ENCODE data around the gene GAPDH. TPM values are rescaled to one million over a fixed set of nuclear protein-coding genes. Genes with fewer than 3 reads are reported as not detected.
"Not testable (repeated sequence)": the region's sequence is repeated elsewhere in the genome, so short reads cannot be mapped to it uniquely, and the experiment has no call there.

GAPDH gene
- total RNA-seq, 1 experiment from 2014 or later = 8,506 TPM

- DNase-seq (ENCODE audit: low read depth) = no peak
These were observed 11.7 kb downstream of the GAPDH start for GRCh38 chr12:6546016-6546415.

GRCh38 chr12:6547566-6547965 lies 13.2 kb downstream of the GAPDH start:
- no peak for DNase-seq (ENCODE audit: low read depth)

- DNase-seq (ENCODE audit: low read depth) = peak; percentile 82
These were observed 13.7 kb downstream of the GAPDH start for GRCh38 chr12:6547987-6548386.

GRCh38 chr12:6548556-6548955 lies 14.2 kb downstream of the GAPDH start:
- no peak for DNase-seq (ENCODE audit: low read depth)

GRCh38 chr12:6548966-6549683 lies 14.8 kb downstream of the GAPDH start:
- DNase-seq (ENCODE audit: low read depth) = peak; percentile 73

- DNase-seq (ENCODE audit: low read depth) = no peak
These were observed 15.4 kb downstream of the GAPDH start for GRCh38 chr12:6549684-6550151.

GRCh38 chr12:6550294-6551062 lies 16.2 kb downstream of the GAPDH start:
- DNase-seq (ENCODE audit: low read depth) = no peak

GRCh38 chr12:6551063-6551461 lies 16.7 kb downstream of the GAPDH start:
- peak; percentile 58 for DNase-seq (ENCODE audit: low read depth)

GRCh38 chr12:6551496-6552139 lies 17.3 kb downstream of the GAPDH start:
- peak; percentile 51 for DNase-seq (ENCODE audit: low read depth)

GRCh38 chr12:6552140-6552551 lies 17.8 kb downstream of the GAPDH start:
- DNase-seq (ENCODE audit: low read depth) = peak; percentile 61

- peak; percentile 98 for DNase-seq (ENCODE audit: low read depth)
These were observed 18.9 kb downstream of the GAPDH start for GRCh38 chr12:6553051-6553868.

GRCh38 chr12:6554168-6555017 lies 20.1 kb downstream of the GAPDH start:
- peak; percentile 84 for DNase-seq (ENCODE audit: low read depth)

GRCh38 chr12:6555018-6555691 lies 20.8 kb downstream of the GAPDH start:
- DNase-seq (ENCODE audit: low read depth) = no peak

- DNase-seq (ENCODE audit: low read depth) = not testable (repeated sequence)
These were observed 22.1 kb downstream of the GAPDH start for GRCh38 chr12:6556496-6556817.

- DNase-seq (ENCODE audit: low read depth) = no peak
These were observed 22.5 kb downstream of the GAPDH start for GRCh38 chr12:6556857-6557256.

GRCh38 chr12:6558014-6558760 lies 23.9 kb downstream of the GAPDH start:
- DNase-seq (ENCODE audit: low read depth) = peak; percentile 78

GRCh38 chr12:6559500-6559899 lies 25.2 kb downstream of the GAPDH start:
- DNase-seq (ENCODE audit: low read depth) = no peak

- no peak for DNase-seq (ENCODE audit: low read depth)
These were observed 26.3 kb downstream of the GAPDH start for GRCh38 chr12:6560501-6561205.

GRCh38 chr12:6562881-6563280 lies 28.6 kb downstream of the GAPDH start:
- DNase-seq (ENCODE audit: low read depth) = no peak
